GM12878 (cell line): ENCODE measurements around the gene FLOT1. TPM values are rescaled to one million over a fixed set of nuclear protein-coding genes. Genes with fewer than 3 reads are reported as not detected.

ENCODE experiments used
- BMI1 ChIP-seq: fragments of 450-650 bp; IDR thresholded peaks from 2 replicates; pipeline ENCODE4 v1.6.1; 2016; ENCODE audit warnings: mild to moderate bottlenecking, moderate library complexity, borderline replicate concordance
- CBX5 ChIP-seq: sonication (generic); IDR thresholded peaks from 2 replicates; pipeline ENCODE4 v1.6.1; 2016; ENCODE audit warnings: low read depth, moderate library complexity, mild to moderate bottlenecking, inconsistent platforms
- CREM ChIP-seq: IDR thresholded peaks from 2 replicates; pipeline ENCODE4 v1.6.1; 2014; ENCODE audit warnings: antibody characterized with exemption, low read depth
- DPF2 ChIP-seq: fragments of 450-650 bp; IDR thresholded peaks from 2 replicates; pipeline ENCODE4 v1.6.1; 2017; ENCODE audit warnings: mild to moderate bottlenecking
- HCFC1 ChIP-seq: fragments of 150-350 bp; IDR thresholded peaks from 2 replicates; pipeline ENCODE4 v1.6.1; 2014; ENCODE audit warnings: low read length
- IKZF1 ChIP-seq: fragments of 450-650 bp; conservative IDR thresholded peaks from 2 replicates; pipeline ENCODE4 v1.6.1; 2017; ENCODE audit warnings: antibody characterized with exemption, mild to moderate bottlenecking
- IRF4 ChIP-seq: IDR thresholded peaks from 2 replicates; pipeline ENCODE4 v1.6.1; 2011; ENCODE audit warnings: low read depth, low read length
- NFIC ChIP-seq: IDR thresholded peaks from 2 replicates; pipeline ENCODE4 v1.6.1; 2012; ENCODE audit warnings: low read depth, mild to moderate bottlenecking, inconsistent platforms, low read length, moderate library complexity
- NFYB ChIP-seq: IDR thresholded peaks from 2 replicates; pipeline ENCODE4 v1.6.1; 2011; ENCODE audit warnings: low read depth, mild to moderate bottlenecking, low read length, improper control_type of control experiment, moderate library complexity; ENCODE audit not compliant: insufficient read depth
- NKRF ChIP-seq: fragments of 450-650 bp; conservative IDR thresholded peaks from 2 replicates; pipeline ENCODE4 v1.6.1; 2017; ENCODE audit warnings: mild to moderate bottlenecking, moderate library complexity
- PAX5 ChIP-seq: IDR thresholded peaks from 2 replicates; pipeline ENCODE4 v1.6.1; 2011; ENCODE audit warnings: low read depth, low read length, borderline replicate concordance
- POLR2AphosphoS2 ChIP-seq: IDR thresholded peaks from 2 replicates; pipeline ENCODE4 v1.6.1; 2011; ENCODE audit warnings: low read depth, mild to moderate bottlenecking, low read length, improper control_type of control experiment, moderate library complexity
- SMAD5 ChIP-seq: IDR thresholded peaks from 2 replicates; pipeline ENCODE4 v1.6.1; 2016; ENCODE audit warnings: antibody characterized with exemption, low read depth
- SRF ChIP-seq, 2 experiments: IDR thresholded peaks; 2 replicates each; pipeline ENCODE4 v1.6.1; 2011; ENCODE audit warnings: low read depth in 2 of 2, low read length in 2 of 2, mild to moderate bottlenecking in 1 of 2, moderate library complexity in 1 of 2
- USF2 ChIP-seq: IDR thresholded peaks from 2 replicates; pipeline ENCODE4 v1.6.1; 2011; ENCODE audit warnings: low read depth, low read length, improper control_type of control experiment, borderline replicate concordance
- YBX1 ChIP-seq: fragments of 450-650 bp; IDR thresholded peaks from 2 replicates; pipeline ENCODE4 v1.6.1; 2016; ENCODE audit warnings: antibody characterized with exemption
- YY1 ChIP-seq: IDR thresholded peaks from 2 replicates; pipeline ENCODE4 v1.6.1; 2011; ENCODE audit warnings: low read depth, mild to moderate bottlenecking, low read length
- polyA plus RNA-seq, 11 experiments: library from polyadenylated mRNA; depleted of rRNA in 4 of 11; unstranded in 6 of 11; stranded (reverse) in 5 of 11; fragments of >200 nt; fragmentation: Nextera tagmentation in 4 of 11; fragmentation: Illumina TruSeq in 1 of 11; extraction: Ambion mirVana in 4 of 11; extraction: Trizol in 1 of 11; gene quantifications; 1 replicate in 1 of 11; 2 replicates in 10 of 11; pipeline versions ENCODE4 v1.2.1 to v1.2.3, GENCODE V29; 2011 to 2016; ENCODE audit warnings: inconsistent platforms in 2 of 11, missing spikeins in 2 of 11, low read depth in 1 of 11
- total RNA-seq, 4 experiments: library from RNA; depleted of rRNA in 3 of 4; stranded (reverse); fragments of >200 nt in 3 of 4; fragmentation: Illumina TruSeq in 1 of 4; extraction: Trizol in 1 of 4; gene quantifications; 2 replicates each; pipeline versions ENCODE4 v1.2.1 to v1.2.3, GENCODE V29; 2013 to 2021
- TF ChIP-seq, protein P1 (sequence below): fragments of 450-650 bp; IDR thresholded peaks from 2 replicates; pipeline ENCODE4 v1.6.1; 2017; ENCODE audit warnings: mild to moderate bottlenecking, moderate library complexity
- TF ChIP-seq, protein P2 (sequence below): fragments of 450-650 bp; IDR thresholded peaks from 2 replicates; pipeline ENCODE4 v1.6.1; 2016; ENCODE audit warnings: mild to moderate bottlenecking
- TF ChIP-seq, protein P3 (sequence below): fragments of 450-650 bp; IDR thresholded peaks from 2 replicates; pipeline ENCODE4 v1.6.1; 2016; ENCODE audit warnings: mild to moderate bottlenecking

The FLOT1 gene
- total and polyA plus RNA-seq, 10 of the 15 experiments (the other 5 are each of a cell fraction or from before 2014, with no cell fraction given), result 12.3 to 153 (median 112) TPM

GRCh38 chr6:30742316-30743098, at the start of gene FLOT1 (continued):
- TF ChIP-seq, protein P1, sequence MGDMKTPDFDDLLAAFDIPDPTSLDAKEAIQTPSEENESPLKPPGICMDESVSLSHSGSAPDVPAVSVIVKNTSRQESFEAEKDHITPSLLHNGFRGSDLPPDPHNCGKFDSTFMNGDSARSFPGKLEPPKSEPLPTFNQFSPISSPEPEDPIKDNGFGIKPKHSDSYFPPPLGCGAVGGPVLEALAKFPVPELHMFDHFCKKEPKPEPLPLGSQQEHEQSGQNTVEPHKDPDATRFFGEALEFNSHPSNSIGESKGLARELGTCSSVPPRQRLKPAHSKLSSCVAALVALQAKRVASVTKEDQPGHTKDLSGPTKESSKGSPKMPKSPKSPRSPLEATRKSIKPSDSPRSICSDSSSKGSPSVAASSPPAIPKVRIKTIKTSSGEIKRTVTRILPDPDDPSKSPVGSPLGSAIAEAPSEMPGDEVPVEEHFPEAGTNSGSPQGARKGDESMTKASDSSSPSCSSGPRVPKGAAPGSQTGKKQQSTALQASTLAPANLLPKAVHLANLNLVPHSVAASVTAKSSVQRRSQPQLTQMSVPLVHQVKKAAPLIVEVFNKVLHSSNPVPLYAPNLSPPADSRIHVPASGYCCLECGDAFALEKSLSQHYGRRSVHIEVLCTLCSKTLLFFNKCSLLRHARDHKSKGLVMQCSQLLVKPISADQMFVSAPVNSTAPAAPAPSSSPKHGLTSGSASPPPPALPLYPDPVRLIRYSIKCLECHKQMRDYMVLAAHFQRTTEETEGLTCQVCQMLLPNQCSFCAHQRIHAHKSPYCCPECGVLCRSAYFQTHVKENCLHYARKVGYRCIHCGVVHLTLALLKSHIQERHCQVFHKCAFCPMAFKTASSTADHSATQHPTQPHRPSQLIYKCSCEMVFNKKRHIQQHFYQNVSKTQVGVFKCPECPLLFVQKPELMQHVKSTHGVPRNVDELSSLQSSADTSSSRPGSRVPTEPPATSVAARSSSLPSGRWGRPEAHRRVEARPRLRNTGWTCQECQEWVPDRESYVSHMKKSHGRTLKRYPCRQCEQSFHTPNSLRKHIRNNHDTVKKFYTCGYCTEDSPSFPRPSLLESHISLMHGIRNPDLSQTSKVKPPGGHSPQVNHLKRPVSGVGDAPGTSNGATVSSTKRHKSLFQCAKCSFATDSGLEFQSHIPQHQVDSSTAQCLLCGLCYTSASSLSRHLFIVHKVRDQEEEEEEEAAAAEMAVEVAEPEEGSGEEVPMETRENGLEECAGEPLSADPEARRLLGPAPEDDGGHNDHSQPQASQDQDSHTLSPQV, result 0 out of 2 replicates have a peak, but pooled peaks have one; percentile 25
- TF ChIP-seq BMI1, result 0 out of 2 replicates have a peak, but pooled peaks have one; percentile 14
- TF ChIP-seq DPF2, result peak; percentile 77; the same call in 1 of the 2 replicates
- TF ChIP-seq SMAD5, result peak; percentile 81
- no peak for TF ChIP-seq YBX1
- 0 out of 2 replicates have a peak, but pooled peaks have one; percentile 22 for TF ChIP-seq HCFC1
- no peak for TF ChIP-seq NFYB
- TF ChIP-seq USF2, result no peak
- TF ChIP-seq YY1, result 0 out of 2 replicates have a peak, but pooled peaks have one; percentile 3
- TF ChIP-seq IRF4, result 0 out of 2 replicates have a peak, but pooled peaks have one; percentile 12
- peak; percentile 56 for TF ChIP-seq PAX5
- 0 out of 4 replicates have a peak, but pooled peaks of 1 of the 2 experiments have one; percentile 16 for TF ChIP-seq SRF (IDR thresholded peaks at IDR 0.05; ENCODE audit: low read depth in 2 of 2, low read length in 2 of 2)
- TF ChIP-seq NKRF, result peak; percentile 62
- peak; percentile 96 for TF ChIP-seq IKZF1
- peak; percentile 93 for TF ChIP-seq POLR2AphosphoS2
- TF ChIP-seq, protein P2, sequence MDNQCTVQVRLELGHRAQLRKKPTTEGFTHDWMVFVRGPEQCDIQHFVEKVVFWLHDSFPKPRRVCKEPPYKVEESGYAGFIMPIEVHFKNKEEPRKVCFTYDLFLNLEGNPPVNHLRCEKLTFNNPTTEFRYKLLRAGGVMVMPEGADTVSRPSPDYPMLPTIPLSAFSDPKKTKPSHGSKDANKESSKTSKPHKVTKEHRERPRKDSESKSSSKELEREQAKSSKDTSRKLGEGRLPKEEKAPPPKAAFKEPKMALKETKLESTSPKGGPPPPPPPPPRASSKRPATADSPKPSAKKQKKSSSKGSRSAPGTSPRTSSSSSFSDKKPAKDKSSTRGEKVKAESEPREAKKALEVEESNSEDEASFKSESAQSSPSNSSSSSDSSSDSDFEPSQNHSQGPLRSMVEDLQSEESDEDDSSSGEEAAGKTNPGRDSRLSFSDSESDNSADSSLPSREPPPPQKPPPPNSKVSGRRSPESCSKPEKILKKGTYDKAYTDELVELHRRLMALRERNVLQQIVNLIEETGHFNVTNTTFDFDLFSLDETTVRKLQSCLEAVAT, result no peak; the same call in 1 of the 2 replicates
- 0 out of 2 replicates have a peak, but pooled peaks have one; percentile 19 for TF ChIP-seq CBX5
- 0 out of 2 replicates have a peak, but pooled peaks have one; percentile 17 for TF ChIP-seq CREM
- 0 out of 2 replicates have a peak, but pooled peaks have one; percentile 1 for TF ChIP-seq NFIC
- TF ChIP-seq, protein P3, sequence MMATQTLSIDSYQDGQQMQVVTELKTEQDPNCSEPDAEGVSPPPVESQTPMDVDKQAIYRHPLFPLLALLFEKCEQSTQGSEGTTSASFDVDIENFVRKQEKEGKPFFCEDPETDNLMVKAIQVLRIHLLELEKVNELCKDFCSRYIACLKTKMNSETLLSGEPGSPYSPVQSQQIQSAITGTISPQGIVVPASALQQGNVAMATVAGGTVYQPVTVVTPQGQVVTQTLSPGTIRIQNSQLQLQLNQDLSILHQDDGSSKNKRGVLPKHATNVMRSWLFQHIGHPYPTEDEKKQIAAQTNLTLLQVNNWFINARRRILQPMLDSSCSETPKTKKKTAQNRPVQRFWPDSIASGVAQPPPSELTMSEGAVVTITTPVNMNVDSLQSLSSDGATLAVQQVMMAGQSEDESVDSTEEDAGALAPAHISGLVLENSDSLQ, result peak; percentile 29; the same call in 1 of the 2 replicates
